Endothelial cell of umbilical vein (primary cell): ENCODE data around the gene C16orf74. TPM values are rescaled to one million over a fixed set of nuclear protein-coding genes. Genes with fewer than 3 reads are reported as not detected.

Experiments
- BruUV-seq: library from RNA; stranded (reverse); fragments of 400-500 nt; replicated peaks from 2 replicates; lab custom pipeline; 2021; lab: Mats Ljungman, UMichigan
- CTCF ChIA-PET: fragments of 300-600, 350-600 bp; sonication (Branson Sonifier 250); formaldehyde crosslinking; loops from one replicate; lab custom pipeline; 2021; ENCODE audit warnings: antibody characterized with exemption, inconsistent platforms; lab: Charles Lee
- POLR2A ChIA-PET: fragments of 300-600, 350-600 bp; sonication (Branson Sonifier 250); formaldehyde crosslinking; loops from one replicate; lab custom pipeline; 2021; ENCODE audit warnings: antibody characterized with exemption, inconsistent platforms; lab: Charles Lee
- DNase-seq: peaks from one replicate; pipeline ENCODE4 v3.0.0-alpha.2; 2011; ENCODE audit warnings: low read depth, low spot score
- FAIRE-seq: peaks from 2 replicates; lab custom pipeline; 2011; peaks lifted over from hg19 to GRCh38; lab: Jason Lieb, UNC
- H2AFZ ChIP-seq: 2 replicates; pipeline ENCODE4 v1.6.0; 2012; ENCODE audit warnings: low read depth, low read length, control low read depth, inconsistent platforms
- H3K27ac ChIP-seq: 2 replicates; pipeline ENCODE4 v1.5.1; 2011; ENCODE audit warnings: low read depth, mild to moderate bottlenecking, control low read depth, low read length, moderate library complexity; ENCODE audit not compliant: insufficient read depth
- H3K27me3 ChIP-seq, 2 experiments: 2 replicates each; pipeline versions ENCODE4 v1.6.0 to v1.6.1; 2011; ENCODE audit warnings: low read length in 2 of 2, mixed read lengths in 1 of 2; ENCODE audit not compliant: control insufficient read depth in 2 of 2, insufficient read depth in 2 of 2
- H3K36me3 ChIP-seq, 2 experiments: 2 replicates in 1 of 2; 3 replicates in 1 of 2; pipeline ENCODE4 v1.5.1; 2011; ENCODE audit warnings: low read length in 2 of 2, mild to moderate bottlenecking in 1 of 2, moderate library complexity in 1 of 2; ENCODE audit not compliant: control insufficient read depth in 2 of 2, insufficient read depth in 2 of 2; ENCODE audit errors: extremely low read depth in 1 of 2
- H3K4me1 ChIP-seq: 3 replicates; pipeline ENCODE4 v1.5.1; 2011; ENCODE audit warnings: mild to moderate bottlenecking, low read length; ENCODE audit not compliant: control insufficient read depth, insufficient read depth; ENCODE audit errors: extremely low read depth
- H3K4me2 ChIP-seq: 2 replicates; pipeline ENCODE4 v1.6.1; 2011; ENCODE audit warnings: low read length, control low read depth, mixed read lengths; ENCODE audit not compliant: insufficient read depth
- H3K4me3 ChIP-seq, 3 experiments: fragments of 200-600 bp in 1 of 3; sonication (generic), shearing (Covaris generic) in 1 of 3; replicated peaks in 1 of 3; 2 replicates each; pipeline ENCODE4 v1.5.1; 2011 to 2016; ENCODE audit warnings: control low read depth in 3 of 3, low read length in 3 of 3, mild to moderate bottlenecking in 2 of 3, inconsistent platforms in 1 of 3, low read depth in 1 of 3, moderate library complexity in 1 of 3; ENCODE audit not compliant: insufficient read depth in 1 of 3
- H3K79me2 ChIP-seq: 2 replicates; pipeline ENCODE4 v1.6.0; 2012; ENCODE audit warnings: low read length, inconsistent platforms; ENCODE audit not compliant: control insufficient read depth, insufficient read depth
- H3K9ac ChIP-seq: replicated peaks from 2 replicates; pipeline ENCODE3; 2011; ENCODE audit warnings: low read length, control low read depth; ENCODE audit not compliant: insufficient read depth; ENCODE audit errors: extremely low read depth
- H3K9me1 ChIP-seq: replicated peaks from 3 replicates; pipeline ENCODE4 v1.6.0; 2011; ENCODE audit warnings: mild to moderate bottlenecking, low read length; ENCODE audit not compliant: control insufficient read depth, insufficient read depth; ENCODE audit errors: extremely low read depth
- H3K9me3 ChIP-seq: replicated peaks from 2 replicates; pipeline ENCODE4 v1.5.1; 2012; ENCODE audit warnings: low read length, inconsistent platforms; ENCODE audit not compliant: control insufficient read depth, insufficient read depth
- H4K20me1 ChIP-seq: replicated peaks from 2 replicates; pipeline ENCODE3; 2011; ENCODE audit warnings: mild to moderate bottlenecking, low read length; ENCODE audit not compliant: control insufficient read depth, insufficient read depth; ENCODE audit errors: extremely low read depth
- CTCF ChIP-seq, 2 donors: IDR thresholded peaks; 1 replicate in 1 of 2; 2 replicates in 1 of 2; pipeline ENCODE4 v1.5.1; 2011; ENCODE audit warnings: low read length in 2 of 2, mild to moderate bottlenecking in 2 of 2, moderate library complexity in 2 of 2, control low read depth in 1 of 2, inconsistent platforms in 1 of 2, low read depth in 1 of 2; ENCODE audit not compliant: insufficient read depth in 1 of 2; ENCODE audit errors: extremely low read depth in 1 of 2
- EZH2 ChIP-seq: IDR thresholded peaks from 2 replicates; pipeline ENCODE4 v1.6.1; 2012; ENCODE audit warnings: borderline replicate concordance, low read depth, mild to moderate bottlenecking, moderate library complexity, low read length, inconsistent platforms; ENCODE audit not compliant: severe bottlenecking
- FOS ChIP-seq: IDR thresholded peaks from 2 replicates; pipeline ENCODE4 v1.6.1; 2011; ENCODE audit warnings: mild to moderate bottlenecking, low read length, moderate library complexity, borderline replicate concordance; ENCODE audit not compliant: insufficient read depth
- GATA2 ChIP-seq: IDR thresholded peaks from 2 replicates; pipeline ENCODE4 v1.7.0; 2011; ENCODE audit warnings: low read depth, mild to moderate bottlenecking, moderate library complexity, mixed read lengths, low read length; ENCODE audit not compliant: insufficient read length, insufficient read depth
- JUN ChIP-seq: IDR thresholded peaks from 2 replicates; pipeline ENCODE4 v1.6.1; 2011; ENCODE audit warnings: borderline replicate concordance, low read depth; ENCODE audit not compliant: insufficient read length, insufficient read depth
- MAX ChIP-seq: IDR thresholded peaks from 2 replicates; pipeline ENCODE4 v1.6.1; 2011; ENCODE audit not compliant: insufficient read depth, insufficient read length
- MYC ChIP-seq: IDR thresholded peaks from one replicate; pipeline ENCODE4 v1.6.1; 2011; ENCODE audit warnings: mild to moderate bottlenecking, low read depth, low read length
- POLR2A ChIP-seq: IDR thresholded peaks from 2 replicates; pipeline ENCODE4 v1.6.1; 2012; ENCODE audit warnings: low read depth, mild to moderate bottlenecking, control low read depth, low read length
- POLR2AphosphoS5 ChIP-seq: IDR thresholded peaks from 2 replicates; pipeline ENCODE4 v1.6.1; 2012; ENCODE audit warnings: low read depth, mild to moderate bottlenecking, control low read depth, low read length, moderate library complexity; ENCODE audit not compliant: insufficient read depth
- dilution Hi-C: fragments of 300-500 bp; cut with MboI; formaldehyde crosslinking; loops from one replicate; pipeline ENCODE4 v1.15.0; 2019; ENCODE audit warnings: low sequenced_read_pairs; ENCODE audit not compliant: extremely low pct_ligation_motif_present
- intact Hi-C: fragments of 100-400 bp; cut with micrococcal nuclease; formaldehyde crosslinking; loops from one replicate; pipeline ENCODE4 v1.10.0; 2022
- polyA plus RNA-seq, 4 experiments: library from polyadenylated mRNA; depleted of rRNA in 3 of 4; stranded (reverse) in 3 of 4; unstranded in 1 of 4; fragments of >200 nt; gene quantifications; 2 replicates each; pipeline versions ENCODE4 v1.2.1 to v1.2.3, GENCODE V29; 2011 to 2012; ENCODE audit warnings: missing spikeins in 1 of 4
- total RNA-seq: library from RNA; stranded (reverse); gene quantifications from 2 replicates; pipeline ENCODE4 v1.2.3, GENCODE V29; 2021

Gene C16orf74
- total and polyA plus RNA-seq, 2 donors (not counting 3 experiments of a cell fraction or from before 2014, with no cell fraction given) = 12.1 to 38.7 TPM

GRCh38 chr16:85667261-85667660 lies 83.6 kb downstream of the C16orf74 start:
- Histone ChIP-seq H3K4me3 (no peak overlapping the region), H3K9me1 (no peaks in the 10 kb centered on the region), H3K27me3 (no peaks in the 10 kb centered on the region), H4K20me1 (no peaks in the 10 kb centered on the region), H2AFZ (no peak overlapping the region), H3K27ac (no peak overlapping the region), H3K9me3 (no peaks in the 10 kb centered on the region), H3K9ac (no peak overlapping the region), H3K4me1 (no peaks in the 10 kb centered on the region), H3K79me2 (no peaks in the 10 kb centered on the region), H3K4me2 (no peak overlapping the region), H3K36me3 (peaks cover 0 to 3% of the 10 kb centered on the region in 2 experiments)
- ChIA-PET POLR2A (no interaction called here), CTCF (interaction anchor here (1.3 kb wide), 1 partner anchor 11 kb away, joined by 5 read pairs; no protein-coding TSS in a partner anchor)
- intact Hi-C loops (no loop called here), dilution Hi-C loops (no loop called here)
- TF ChIP-seq POLR2AphosphoS5 (no peak), POLR2A (no peak), MAX (no peak), MYC (no peak), EZH2 (no peak), CTCF (IDR thresholded peaks at IDR 0.05; ENCODE audit: extremely low read depth in 1 of 2, insufficient read depth in 1 of 2, low read depth in 1 of 2, low read length in 2 of 2) (no peak), JUN (no peak), GATA2 (no peak), FOS (no peak)
- DNase-seq = no peak
- no peak for FAIRE-seq
- BruUV-seq = no TSS peak
